WTC11 (cell line): Measurements from ENCODE around the gene BNC2. TPM values are rescaled to one million over a fixed set of nuclear protein-coding genes. Genes with fewer than 3 reads are reported as not detected.

ENCODE experiments used
- ATAC-seq: fragments of 200-7000 bp; cut with Tn5 transposase; 2 replicates; pipeline ENCODE4 v1.10.0; 2021; ENCODE audit warnings: mild to moderate bottlenecking, moderate library complexity
- CTCF ChIA-PET: fragments of 300-600 bp; sonication (Branson Sonifier 250); formaldehyde crosslinking; loops from one replicate; lab custom pipeline; 2021; ENCODE audit warnings: antibody characterized with exemption; lab: Charles Lee
- POLR2A ChIA-PET: fragments of 350-600 bp; sonication (Branson Sonifier 250); formaldehyde crosslinking; loops from one replicate; lab custom pipeline; 2021; ENCODE audit warnings: antibody characterized with exemption; lab: Charles Lee
- DNase-seq: peaks from one replicate; pipeline ENCODE4 v3.0.0; 2021; ENCODE audit warnings: low spot score
- H3K27ac Mint-ChIP-seq: 2 replicates; pipeline ENCODE4 v1.8.0; 2021; ENCODE audit warnings: mixed read lengths
- H3K27me3 Mint-ChIP-seq: 2 replicates; pipeline ENCODE4 v1.8.0; 2021; ENCODE audit warnings: low read depth, mild to moderate bottlenecking, moderate library complexity, mixed read lengths
- H3K36me3 Mint-ChIP-seq: 2 replicates; pipeline ENCODE4 v1.8.0; 2021; ENCODE audit warnings: mixed read lengths
- H3K4me1 Mint-ChIP-seq: 2 replicates; pipeline ENCODE4 v1.8.0; 2022; ENCODE audit warnings: mixed read lengths
- H3K4me3 Mint-ChIP-seq: 2 replicates; pipeline ENCODE4 v1.8.0; 2021; ENCODE audit warnings: mild to moderate bottlenecking, moderate library complexity, mixed read lengths
- H3K9me3 Mint-ChIP-seq: 2 replicates; pipeline ENCODE4 v1.8.0; 2021; ENCODE audit warnings: mixed read lengths
- AR ChIP-seq: fragments of 250-450 bp; sonication (Bioruptor Pico); IDR thresholded peaks from 2 replicates; pipeline ENCODE4 v1.9.0; 2021; ENCODE audit warnings: mild to moderate bottlenecking
- E2F4 ChIP-seq: sonication (generic); formaldehyde crosslinking; IDR thresholded peaks from 2 replicates; pipeline ENCODE4 v1.8.1; 2022; ENCODE audit warnings: low read depth, mild to moderate bottlenecking, moderate library complexity, missing genetic modification reagents, borderline replicate concordance
- ELF4 ChIP-seq: sonication (generic); formaldehyde crosslinking; IDR thresholded peaks from 2 replicates; pipeline ENCODE4 v1.8.1; 2022; ENCODE audit warnings: low read depth, mild to moderate bottlenecking, moderate library complexity, missing genetic modification reagents
- ESRRA ChIP-seq: sonication (generic); formaldehyde crosslinking; IDR thresholded peaks from 2 replicates; pipeline ENCODE4 v1.8.1; 2022; ENCODE audit warnings: mild to moderate bottlenecking, missing genetic modification reagents, borderline replicate concordance
- FOXP1 ChIP-seq: sonication (generic); formaldehyde crosslinking; IDR thresholded peaks from 2 replicates; pipeline ENCODE4 v1.8.0; 2022; ENCODE audit warnings: missing genetic modification reagents, mild to moderate bottlenecking, moderate library complexity, borderline replicate concordance
- GABPB1 ChIP-seq: sonication (generic); formaldehyde crosslinking; IDR thresholded peaks from 2 replicates; pipeline ENCODE4 v1.8.1; 2023; ENCODE audit warnings: mild to moderate bottlenecking, missing genetic modification reagents
- MAX ChIP-seq: sonication (generic); formaldehyde crosslinking; IDR thresholded peaks from 2 replicates; pipeline ENCODE4 v1.8.0; 2022; ENCODE audit warnings: mild to moderate bottlenecking, missing genetic modification reagents
- NFE2L1 ChIP-seq: sonication (generic); formaldehyde crosslinking; IDR thresholded peaks from 2 replicates; pipeline ENCODE4 v1.8.1; 2023; ENCODE audit warnings: missing genetic modification reagents
- PRRX2 ChIP-seq: fragments of 250-450 bp; sonication (Bioruptor Pico); IDR thresholded peaks from 2 replicates; pipeline ENCODE4 v1.8.0; 2021; ENCODE audit warnings: mild to moderate bottlenecking
- SMAD3 ChIP-seq: sonication (generic); formaldehyde crosslinking; IDR thresholded peaks from 2 replicates; pipeline ENCODE4 v1.8.0; 2022; ENCODE audit warnings: missing genetic modification reagents, mild to moderate bottlenecking, borderline replicate concordance
- TEAD4 ChIP-seq: sonication (generic); formaldehyde crosslinking; IDR thresholded peaks from 2 replicates; pipeline ENCODE4 v1.8.0; 2022; ENCODE audit warnings: mild to moderate bottlenecking, missing genetic modification reagents
- ZBTB21 ChIP-seq: sonication (generic); formaldehyde crosslinking; IDR thresholded peaks from 2 replicates; pipeline ENCODE4 v1.8.1; 2023; ENCODE audit warnings: mild to moderate bottlenecking, missing genetic modification reagents, borderline replicate concordance
- ZNF219 ChIP-seq: sonication (generic); formaldehyde crosslinking; IDR thresholded peaks from 2 replicates; pipeline ENCODE4 v1.8.0; 2023; ENCODE audit warnings: missing genetic modification reagents, mild to moderate bottlenecking, borderline replicate concordance
- ZNF396 ChIP-seq: fragments of 250-450 bp; sonication (Bioruptor Pico); IDR thresholded peaks from 2 replicates; pipeline ENCODE4 v1.8.0; 2021; ENCODE audit warnings: mild to moderate bottlenecking, moderate library complexity, borderline replicate concordance
- ZNF512 ChIP-seq: sonication (generic); formaldehyde crosslinking; IDR thresholded peaks from 2 replicates; pipeline ENCODE4 v1.8.1; 2022; ENCODE audit warnings: missing genetic modification reagents, borderline replicate concordance
- ZNF671 ChIP-seq: fragments of 250-450 bp; sonication (Bioruptor Pico); IDR thresholded peaks from 2 replicates; pipeline ENCODE4 v1.8.0; 2021; ENCODE audit warnings: mild to moderate bottlenecking
- total RNA-seq: library from RNA; stranded (reverse); gene quantifications from 3 replicates; pipeline ENCODE4 v1.2.3, GENCODE V29; 2021
- TF ChIP-seq, protein P1 (sequence below): sonication (generic); formaldehyde crosslinking; IDR thresholded peaks from 2 replicates; pipeline ENCODE4 v1.8.1; 2023; ENCODE audit warnings: mild to moderate bottlenecking, missing genetic modification reagents
- TF ChIP-seq, protein P2 (sequence below): fragments of 250-450 bp; sonication (Bioruptor Pico); IDR thresholded peaks from 2 replicates; pipeline ENCODE4 v1.8.0; 2021; ENCODE audit warnings: mild to moderate bottlenecking
- TF ChIP-seq, protein P3 (sequence below): sonication (generic); formaldehyde crosslinking; IDR thresholded peaks from 2 replicates; pipeline ENCODE4 v1.8.0; 2022; ENCODE audit warnings: mild to moderate bottlenecking, missing genetic modification reagents
- TF ChIP-seq, protein P4 (sequence below): sonication (generic); formaldehyde crosslinking; IDR thresholded peaks from 2 replicates; pipeline ENCODE4 v1.8.0; 2022; ENCODE audit warnings: missing genetic modification reagents

Gene BNC2
- total RNA-seq, 1 experiment from 2014 or later, result 33.3 TPM

GRCh38 chr9:16687678-16688369, 182.6 kb downstream of the BNC2 start (continued):
- no peak for TF ChIP-seq ZNF219

DNA sequence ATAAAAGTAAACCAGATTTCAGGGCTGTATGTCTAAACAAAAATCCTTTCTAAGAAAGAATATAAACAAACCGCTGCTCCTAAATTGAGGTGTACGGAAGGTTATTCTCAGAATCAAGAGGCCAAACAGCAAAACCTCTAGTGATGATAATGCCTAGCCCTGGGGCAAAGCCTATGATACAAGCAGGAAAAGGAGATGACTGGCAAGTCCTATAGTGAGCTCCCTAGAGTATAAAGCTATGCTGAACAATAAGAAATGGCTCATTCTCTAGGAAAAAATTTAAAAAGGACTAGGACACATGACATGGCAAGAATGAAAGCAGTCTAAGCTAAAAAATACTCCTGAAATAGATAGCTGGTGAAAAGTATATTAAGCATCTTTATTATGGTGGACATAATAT, 187.1 kb downstream of the BNC2 start:
- ChIA-PET CTCF (no interaction called here), POLR2A (no interaction called here)
- Mint-ChIP-seq H3K9me3 (no peaks in the 10 kb centered on the region), H3K27me3 (no peaks in the 10 kb centered on the region), H3K4me3 (no peak overlapping the region), H3K4me1 (peaks cover 51% of the 10 kb centered on the region), H3K27ac (no peak overlapping the region), H3K36me3 (no peaks in the 10 kb centered on the region)
- no peak for DNase-seq
- TF ChIP-seq ZNF671 (CRISPR knock-in tag) (no peak), NFE2L1 (no peak), ZNF219 (no peak), ZNF512 (CRISPR knock-in tag) (no peak), ESRRA (CRISPR knock-in tag) (no peak), E2F4 (CRISPR knock-in tag) (no peak), ZNF396 (CRISPR knock-in tag) (no peak), MAX (CRISPR knock-in tag) (no peak), ELF4 (CRISPR knock-in tag) (no peak), PRRX2 (CRISPR knock-in tag) (no peak), AR (CRISPR knock-in tag) (no peak), FOXP1 (CRISPR knock-in tag) (no peak), GABPB1 (no peak), SMAD3 (no peak), TEAD4 (CRISPR knock-in tag) (no peak), ZBTB21 (CRISPR knock-in tag) (no peak)
- TF ChIP-seq, protein P1, sequence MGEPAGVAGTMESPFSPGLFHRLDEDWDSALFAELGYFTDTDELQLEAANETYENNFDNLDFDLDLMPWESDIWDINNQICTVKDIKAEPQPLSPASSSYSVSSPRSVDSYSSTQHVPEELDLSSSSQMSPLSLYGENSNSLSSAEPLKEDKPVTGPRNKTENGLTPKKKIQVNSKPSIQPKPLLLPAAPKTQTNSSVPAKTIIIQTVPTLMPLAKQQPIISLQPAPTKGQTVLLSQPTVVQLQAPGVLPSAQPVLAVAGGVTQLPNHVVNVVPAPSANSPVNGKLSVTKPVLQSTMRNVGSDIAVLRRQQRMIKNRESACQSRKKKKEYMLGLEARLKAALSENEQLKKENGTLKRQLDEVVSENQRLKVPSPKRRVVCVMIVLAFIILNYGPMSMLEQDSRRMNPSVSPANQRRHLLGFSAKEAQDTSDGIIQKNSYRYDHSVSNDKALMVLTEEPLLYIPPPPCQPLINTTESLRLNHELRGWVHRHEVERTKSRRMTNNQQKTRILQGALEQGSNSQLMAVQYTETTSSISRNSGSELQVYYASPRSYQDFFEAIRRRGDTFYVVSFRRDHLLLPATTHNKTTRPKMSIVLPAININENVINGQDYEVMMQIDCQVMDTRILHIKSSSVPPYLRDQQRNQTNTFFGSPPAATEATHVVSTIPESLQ (CRISPR knock-in tag), result no peak
- TF ChIP-seq, protein P2, sequence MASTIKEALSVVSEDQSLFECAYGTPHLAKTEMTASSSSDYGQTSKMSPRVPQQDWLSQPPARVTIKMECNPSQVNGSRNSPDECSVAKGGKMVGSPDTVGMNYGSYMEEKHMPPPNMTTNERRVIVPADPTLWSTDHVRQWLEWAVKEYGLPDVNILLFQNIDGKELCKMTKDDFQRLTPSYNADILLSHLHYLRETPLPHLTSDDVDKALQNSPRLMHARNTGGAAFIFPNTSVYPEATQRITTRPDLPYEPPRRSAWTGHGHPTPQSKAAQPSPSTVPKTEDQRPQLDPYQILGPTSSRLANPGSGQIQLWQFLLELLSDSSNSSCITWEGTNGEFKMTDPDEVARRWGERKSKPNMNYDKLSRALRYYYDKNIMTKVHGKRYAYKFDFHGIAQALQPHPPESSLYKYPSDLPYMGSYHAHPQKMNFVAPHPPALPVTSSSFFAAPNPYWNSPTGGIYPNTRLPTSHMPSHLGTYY (CRISPR knock-in tag), result no peak
- TF ChIP-seq, protein P3, sequence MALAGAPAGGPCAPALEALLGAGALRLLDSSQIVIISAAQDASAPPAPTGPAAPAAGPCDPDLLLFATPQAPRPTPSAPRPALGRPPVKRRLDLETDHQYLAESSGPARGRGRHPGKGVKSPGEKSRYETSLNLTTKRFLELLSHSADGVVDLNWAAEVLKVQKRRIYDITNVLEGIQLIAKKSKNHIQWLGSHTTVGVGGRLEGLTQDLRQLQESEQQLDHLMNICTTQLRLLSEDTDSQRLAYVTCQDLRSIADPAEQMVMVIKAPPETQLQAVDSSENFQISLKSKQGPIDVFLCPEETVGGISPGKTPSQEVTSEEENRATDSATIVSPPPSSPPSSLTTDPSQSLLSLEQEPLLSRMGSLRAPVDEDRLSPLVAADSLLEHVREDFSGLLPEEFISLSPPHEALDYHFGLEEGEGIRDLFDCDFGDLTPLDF (CRISPR knock-in tag), result no peak
- TF ChIP-seq, protein P4, sequence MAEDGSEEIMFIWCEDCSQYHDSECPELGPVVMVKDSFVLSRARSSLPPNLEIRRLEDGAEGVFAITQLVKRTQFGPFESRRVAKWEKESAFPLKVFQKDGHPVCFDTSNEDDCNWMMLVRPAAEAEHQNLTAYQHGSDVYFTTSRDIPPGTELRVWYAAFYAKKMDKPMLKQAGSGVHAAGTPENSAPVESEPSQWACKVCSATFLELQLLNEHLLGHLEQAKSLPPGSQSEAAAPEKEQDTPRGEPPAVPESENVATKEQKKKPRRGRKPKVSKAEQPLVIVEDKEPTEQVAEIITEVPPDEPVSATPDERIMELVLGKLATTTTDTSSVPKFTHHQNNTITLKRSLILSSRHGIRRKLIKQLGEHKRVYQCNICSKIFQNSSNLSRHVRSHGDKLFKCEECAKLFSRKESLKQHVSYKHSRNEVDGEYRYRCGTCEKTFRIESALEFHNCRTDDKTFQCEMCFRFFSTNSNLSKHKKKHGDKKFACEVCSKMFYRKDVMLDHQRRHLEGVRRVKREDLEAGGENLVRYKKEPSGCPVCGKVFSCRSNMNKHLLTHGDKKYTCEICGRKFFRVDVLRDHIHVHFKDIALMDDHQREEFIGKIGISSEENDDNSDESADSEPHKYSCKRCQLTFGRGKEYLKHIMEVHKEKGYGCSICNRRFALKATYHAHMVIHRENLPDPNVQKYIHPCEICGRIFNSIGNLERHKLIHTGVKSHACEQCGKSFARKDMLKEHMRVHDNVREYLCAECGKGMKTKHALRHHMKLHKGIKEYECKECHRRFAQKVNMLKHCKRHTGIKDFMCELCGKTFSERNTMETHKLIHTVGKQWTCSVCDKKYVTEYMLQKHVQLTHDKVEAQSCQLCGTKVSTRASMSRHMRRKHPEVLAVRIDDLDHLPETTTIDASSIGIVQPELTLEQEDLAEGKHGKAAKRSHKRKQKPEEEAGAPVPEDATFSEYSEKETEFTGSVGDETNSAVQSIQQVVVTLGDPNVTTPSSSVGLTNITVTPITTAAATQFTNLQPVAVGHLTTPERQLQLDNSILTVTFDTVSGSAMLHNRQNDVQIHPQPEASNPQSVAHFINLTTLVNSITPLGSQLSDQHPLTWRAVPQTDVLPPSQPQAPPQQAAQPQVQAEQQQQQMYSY (CRISPR knock-in tag), result no peak
- no peak for ATAC-seq
